Stimulated activated CD4-positive, alpha-beta T cell treated with anti-CD3 and anti-CD28 coated beads, Interleukin-4, amount 100 ng/mL, for 48 hours (primary cell): ENCODE measurements around the gene PCYT1B.

Experiments used
- DNase-seq, 2 donors: peaks; one replicate each; pipeline ENCODE4 v3.0.0-alpha.2; 2020; ENCODE audit warnings: low read depth in 2 of 2

The PCYT1B gene

DNA sequence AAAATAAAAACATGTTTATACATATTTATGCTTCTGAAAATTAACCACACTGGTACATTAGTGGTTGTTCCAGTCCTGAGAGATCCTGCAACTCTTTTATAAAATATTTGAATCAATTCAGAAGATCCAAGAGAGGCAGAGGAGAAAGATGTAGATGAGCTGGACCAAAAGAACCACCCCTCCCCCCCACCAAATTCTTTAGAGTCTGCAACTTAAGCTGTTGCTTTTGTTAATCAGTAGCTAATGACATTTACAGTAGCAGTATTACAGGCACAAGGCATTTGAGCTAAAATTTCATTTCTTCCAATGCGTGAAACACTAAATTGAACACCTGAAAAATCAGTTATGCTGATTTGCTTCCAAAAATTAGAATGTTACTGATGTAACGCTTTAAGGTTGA is 120.5 kb downstream of the PCYT1B start:
- no peak for DNase-seq

DNA sequence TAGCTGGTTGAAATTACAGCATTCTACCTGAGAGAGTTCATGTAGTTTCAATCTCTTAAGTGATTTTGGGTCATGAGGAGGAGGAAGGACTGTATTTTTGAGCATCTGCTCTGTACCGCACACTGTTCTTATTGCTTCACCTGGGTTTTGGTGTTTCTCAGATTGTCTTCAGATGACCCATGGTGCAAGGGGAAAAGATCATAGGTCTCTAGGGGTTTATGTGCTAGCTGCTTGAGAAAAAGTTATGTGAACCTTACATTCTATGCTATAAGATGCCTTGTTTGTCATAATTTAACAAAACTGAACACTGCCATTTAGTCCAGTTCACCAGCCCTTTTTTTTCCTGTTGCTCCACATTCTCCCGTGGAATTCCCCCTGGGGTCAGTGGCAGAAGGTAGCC is 121.7 kb downstream of the PCYT1B start:
- DNase-seq: no peak

DNA sequence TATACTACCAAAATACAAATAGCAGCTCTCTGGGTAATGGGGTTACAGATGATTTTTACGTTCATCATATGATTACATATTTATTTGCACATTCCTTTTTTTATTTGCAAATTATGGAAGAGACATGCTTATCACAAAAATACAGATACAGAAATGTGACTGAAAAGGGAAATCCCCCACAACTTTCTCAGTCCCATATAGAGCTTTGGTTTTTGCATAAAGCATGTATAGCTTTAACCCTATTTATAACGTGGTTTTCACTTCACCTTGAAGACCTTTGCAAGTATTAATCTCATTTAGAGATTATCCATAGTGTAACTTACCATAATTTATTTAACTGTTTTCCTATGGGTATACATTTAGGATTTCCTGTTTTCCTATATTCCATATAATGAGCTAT is 126.7 kb downstream of the PCYT1B start:
- no peak for DNase-seq

GRCh38 chrX:24515447-24515846 is 131.7 kb downstream of the PCYT1B start:
- DNase-seq: no peak

DNA sequence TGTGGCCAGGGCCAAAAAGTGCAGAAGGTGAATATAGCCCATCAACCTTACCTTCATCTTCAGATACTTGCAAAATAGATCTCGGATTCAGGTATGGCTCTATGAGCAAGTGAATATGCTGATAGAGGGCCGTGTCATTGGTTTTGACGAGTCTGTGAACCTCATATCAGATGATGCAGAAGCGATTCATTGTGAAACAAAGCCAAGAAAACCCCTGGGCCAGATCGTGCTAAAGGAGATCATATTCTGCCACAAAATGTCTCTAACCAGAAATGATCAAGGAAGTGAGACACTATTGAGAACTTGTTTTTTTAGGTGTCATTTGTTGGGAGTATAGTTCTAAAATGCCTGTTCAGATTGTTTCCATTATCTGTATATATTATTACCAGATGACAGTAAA is 133.7 kb downstream of the PCYT1B start:
- peak; percentile 2 to 23 for DNase-seq

- DNase-seq: no peak
Observed at GRCh38 chrX:24508375-24508774, 138.8 kb downstream of the PCYT1B start.
